NCI-H748 (cell line): ENCODE measurements around the gene CEACAM20.
"Not testable (repeated sequence)": the region's sequence is repeated elsewhere in the genome, so short reads cannot be mapped to it uniquely, and the experiment has no call there.

Experiments
- DNase-seq: peaks from one replicate; lab custom pipeline; 2025; ENCODE audit not compliant: unreplicated experiment; lab: John Stamatoyannopoulos, UW

The CEACAM20 gene

GRCh38 chr19:44549507-44549906, 20.0 kb upstream of the CEACAM20 start:
- DNase-seq, result no peak

- DNase-seq, result no peak
Observed at GRCh38 chr19:44548736-44549135, 19.3 kb upstream of the CEACAM20 start.

- DNase-seq, result no peak
Observed at GRCh38 chr19:44544031-44544430, 14.6 kb upstream of the CEACAM20 start.

GRCh38 chr19:44542671-44543070, 13.2 kb upstream of the CEACAM20 start:
- DNase-seq, result no peak

GRCh38 chr19:44540736-44541135, 11.3 kb upstream of the CEACAM20 start:
- DNase-seq, result no peak

GRCh38 chr19:44539991-44540390, 10.5 kb upstream of the CEACAM20 start:
- no peak for DNase-seq

GRCh38 chr19:44539236-44539826, 9.9 kb upstream of the CEACAM20 start:
- peak; percentile 33 for DNase-seq

- not testable (repeated sequence) for DNase-seq
Observed at GRCh38 chr19:44535361-44535760, 5.9 kb upstream of the CEACAM20 start.

GRCh38 chr19:44532819-44533218, 3.3 kb upstream of the CEACAM20 start:
- no peak for DNase-seq

GRCh38 chr19:44530777-44531176, 1.3 kb upstream of the CEACAM20 start:
- DNase-seq, result no peak

- no peak for DNase-seq
Observed at GRCh38 chr19:44527554-44527953, 1.9 kb downstream of the CEACAM20 start.

GRCh38 chr19:44525721-44526430, 3.6 kb downstream of the CEACAM20 start:
- no peak for DNase-seq

GRCh38 chr19:44521370-44521769, 8.1 kb downstream of the CEACAM20 start:
- no peak for DNase-seq

GRCh38 chr19:44517146-44517545, 12.3 kb downstream of the CEACAM20 start:
- no peak for DNase-seq

- no peak for DNase-seq
Observed at GRCh38 chr19:44515907-44516306, 13.6 kb downstream of the CEACAM20 start.

GRCh38 chr19:44515031-44515430, 14.4 kb downstream of the CEACAM20 start:
- no peak for DNase-seq

GRCh38 chr19:44512326-44513298, 16.9 kb downstream of the CEACAM20 start:
- DNase-seq, result peak; percentile 60

- no peak for DNase-seq
Observed at GRCh38 chr19:44509478-44509877, 20.0 kb downstream of the CEACAM20 start.

- DNase-seq, result peak; percentile 100
Observed at GRCh38 chr19:44499962-44500949, 29.2 kb downstream of the CEACAM20 start, which contains the start of gene ZNF180. TSS of gene ZNF180 (minus strand) at chr19:44500522. CDS start at chr19:44497334, 3,188 bp downstream.

- peak; percentile 55 for DNase-seq
Observed at GRCh38 chr19:44499559-44499958, 29.9 kb downstream of the CEACAM20 start.
